ENCODE results near the gene ARHGAP18. TPM values are rescaled to one million over a fixed set of nuclear protein-coding genes. Genes with fewer than 3 reads are reported as not detected.

The ARHGAP18 gene
- total and polyA plus RNA-seq, 3 donors from 2014 or later: 15.8 to 29.8 (median 23.8) TPM

DNA sequence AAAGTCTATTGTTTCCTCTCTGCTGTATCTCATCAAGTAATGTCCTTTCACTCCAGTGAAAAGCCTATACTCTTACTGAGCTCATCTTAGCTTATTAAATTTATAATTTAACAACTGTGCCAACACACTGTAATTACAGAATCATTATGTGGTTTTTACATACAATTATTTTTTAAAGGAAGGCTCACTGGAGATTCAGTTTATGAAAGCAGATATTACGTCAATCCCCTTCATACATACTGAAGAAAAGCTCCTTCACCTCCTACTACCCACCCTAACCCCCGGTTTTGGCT, 28.1 kb downstream of the ARHGAP18 start:
- Histone ChIP-seq H3K36me3 (ENCODE audit: low read depth, missing control alignments) (no peaks in the 10 kb centered on the region), H3K9me3 (no peaks in the 10 kb centered on the region), H3K4me1 (peaks cover 12% of the 10 kb centered on the region), H3K27me3 (no peaks in the 10 kb centered on the region), H3K4me3 (no peak overlapping the region), H3K27ac (peak overlapping the region in 1 of 2 donors; percentile 48)
- DNase-seq: no peak
- TF ChIP-seq, protein P1, sequence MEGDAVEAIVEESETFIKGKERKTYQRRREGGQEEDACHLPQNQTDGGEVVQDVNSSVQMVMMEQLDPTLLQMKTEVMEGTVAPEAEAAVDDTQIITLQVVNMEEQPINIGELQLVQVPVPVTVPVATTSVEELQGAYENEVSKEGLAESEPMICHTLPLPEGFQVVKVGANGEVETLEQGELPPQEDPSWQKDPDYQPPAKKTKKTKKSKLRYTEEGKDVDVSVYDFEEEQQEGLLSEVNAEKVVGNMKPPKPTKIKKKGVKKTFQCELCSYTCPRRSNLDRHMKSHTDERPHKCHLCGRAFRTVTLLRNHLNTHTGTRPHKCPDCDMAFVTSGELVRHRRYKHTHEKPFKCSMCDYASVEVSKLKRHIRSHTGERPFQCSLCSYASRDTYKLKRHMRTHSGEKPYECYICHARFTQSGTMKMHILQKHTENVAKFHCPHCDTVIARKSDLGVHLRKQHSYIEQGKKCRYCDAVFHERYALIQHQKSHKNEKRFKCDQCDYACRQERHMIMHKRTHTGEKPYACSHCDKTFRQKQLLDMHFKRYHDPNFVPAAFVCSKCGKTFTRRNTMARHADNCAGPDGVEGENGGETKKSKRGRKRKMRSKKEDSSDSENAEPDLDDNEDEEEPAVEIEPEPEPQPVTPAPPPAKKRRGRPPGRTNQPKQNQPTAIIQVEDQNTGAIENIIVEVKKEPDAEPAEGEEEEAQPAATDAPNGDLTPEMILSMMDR (IDR thresholded peaks at IDR 0.05): no peak
- no peak for TF ChIP-seq POLR2A (IDR thresholded peaks at IDR 0.05)
- 83 to 91% methylated on average over 2 of the region's 2 CpGs for WGBS, 2 donors
- intact Hi-C loops (cut with DNase I; ENCODE audit: low total_unique reads): no loop called here

DNA sequence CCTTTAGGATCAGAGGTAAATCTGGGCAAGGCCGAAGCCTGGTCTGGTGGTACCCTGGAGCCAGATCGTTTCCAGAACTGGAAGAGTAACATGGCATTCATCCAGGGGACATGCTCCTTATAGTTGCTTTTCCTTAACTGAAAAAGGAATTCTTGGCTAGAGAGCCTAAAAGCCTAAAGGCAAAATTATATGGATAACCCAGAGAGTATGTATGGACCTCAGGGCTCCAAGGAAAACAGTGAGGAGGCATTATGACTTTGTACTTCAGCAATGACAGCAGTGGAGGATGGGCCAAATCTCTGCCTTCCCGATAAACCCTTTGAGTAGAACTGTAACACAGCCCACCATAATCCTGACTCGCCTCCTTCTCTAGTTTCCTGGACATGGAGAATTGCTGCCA, 29.3 kb downstream of the ARHGAP18 start:
- Histone ChIP-seq H3K27me3 (no peaks in the 10 kb centered on the region), H3K4me3 (no peak overlapping the region), H3K4me1 (peaks cover 12% of the 10 kb centered on the region), H3K9me3 (no peaks in the 10 kb centered on the region), H3K36me3 (ENCODE audit: low read depth, missing control alignments) (no peaks in the 10 kb centered on the region), H3K27ac (peak overlapping the region in 1 of 2 donors; percentile 14)
- TF ChIP-seq POLR2A (IDR thresholded peaks at IDR 0.05): no peak
- TF ChIP-seq, protein P1 (IDR thresholded peaks at IDR 0.05): no peak
- 76 to 86% methylated on average over 4 of the region's 4 CpGs for WGBS, 2 donors
- DNase-seq: no peak
- intact Hi-C loops (cut with DNase I; ENCODE audit: low total_unique reads): no loop called here

DNA sequence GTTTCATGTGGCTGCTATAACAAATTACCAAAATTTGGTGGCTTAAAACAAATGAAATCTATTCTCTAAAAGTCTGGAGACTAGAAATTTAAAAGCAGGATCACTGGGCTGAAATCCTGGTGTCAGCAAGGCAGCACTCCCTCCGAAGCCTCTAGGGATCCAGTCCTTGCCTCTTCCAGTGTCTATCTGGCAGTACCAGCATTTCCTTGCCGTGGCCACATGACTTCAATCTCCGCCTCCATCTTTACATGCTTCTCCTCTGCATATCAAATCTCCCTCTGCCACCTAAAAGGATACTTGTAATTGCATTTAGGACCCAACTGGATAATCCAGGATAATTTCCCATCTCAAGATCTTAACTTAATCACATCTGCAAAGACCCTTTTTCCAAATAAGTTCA, 30.2 kb downstream of the ARHGAP18 start:
- Histone ChIP-seq H3K36me3 (ENCODE audit: low read depth, missing control alignments) (no peaks in the 10 kb centered on the region), H3K4me3 (no peak overlapping the region), H3K27ac (peak overlapping the region in 1 of 2 donors; percentile 12), H3K27me3 (no peaks in the 10 kb centered on the region), H3K9me3 (no peaks in the 10 kb centered on the region), H3K4me1 (peaks cover 12% of the 10 kb centered on the region)
- TF ChIP-seq, protein P1 (IDR thresholded peaks at IDR 0.05): no peak
- no peak for TF ChIP-seq POLR2A (IDR thresholded peaks at IDR 0.05)
- intact Hi-C loops (cut with DNase I; ENCODE audit: low total_unique reads): no loop called here
- DNase-seq: no peak
- 82 to 85% methylated on average over 3 of the region's 3 CpGs for WGBS, 2 donors

DNA sequence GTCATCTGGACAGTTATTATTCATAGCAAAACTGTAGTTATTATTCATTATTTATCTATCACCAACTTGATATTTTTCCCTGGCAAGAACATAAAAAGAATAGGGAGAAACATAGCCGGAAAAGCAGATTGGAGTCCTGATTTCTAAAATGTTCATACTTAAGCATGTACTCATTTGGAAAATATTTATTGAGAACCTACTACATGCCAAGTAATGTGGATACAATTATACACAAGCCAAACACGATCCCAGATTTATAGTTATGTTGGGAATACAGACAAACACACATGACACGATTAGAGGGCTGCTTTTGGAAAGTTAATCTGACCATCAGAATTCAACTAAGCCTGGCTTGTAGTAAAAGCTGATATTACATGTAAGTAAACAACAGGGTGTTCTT, 30.7 kb downstream of the ARHGAP18 start:
- no peaks in the 10 kb centered on the region for H3K27me3 ChIP-seq
- peak overlapping the region in 1 of 2 donors; percentile 12 for H3K27ac ChIP-seq
- no peak overlapping the region for H3K4me3 ChIP-seq
- intact Hi-C loops (cut with DNase I; ENCODE audit: low total_unique reads): no loop called here
- H3K9me3 ChIP-seq: no peaks in the 10 kb centered on the region
- no peak for DNase-seq
- TF ChIP-seq POLR2A (IDR thresholded peaks at IDR 0.05): no peak
- TF ChIP-seq, protein P1 (IDR thresholded peaks at IDR 0.05): no peak
- 40 to 65% methylated on average over 3 of the region's 3 CpGs for WGBS, 2 donors
- peaks cover 12% of the 10 kb centered on the region for H3K4me1 ChIP-seq
- no peaks in the 10 kb centered on the region for H3K36me3 ChIP-seq (ENCODE audit: low read depth, missing control alignments)

DNA sequence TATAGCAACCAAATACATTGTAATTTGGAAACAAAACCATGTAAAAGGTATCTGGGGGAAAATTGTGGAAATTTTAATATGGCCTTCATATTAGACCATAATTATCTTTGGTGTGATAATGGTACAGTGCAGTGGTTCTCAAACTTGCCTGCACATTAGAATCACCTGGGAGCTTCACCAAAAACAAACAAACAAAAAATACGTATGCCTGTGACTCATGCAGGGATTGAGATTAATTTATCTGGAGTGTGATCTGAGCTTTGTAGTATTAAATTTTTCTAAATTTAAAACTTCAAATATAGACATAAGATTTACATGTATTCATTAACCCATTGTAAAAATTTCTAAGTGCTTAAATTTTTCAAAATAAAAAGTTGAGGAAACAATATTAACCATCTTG, 31.5 kb downstream of the ARHGAP18 start:
- TF ChIP-seq, protein P1 (IDR thresholded peaks at IDR 0.05): no peak
- no peak for TF ChIP-seq POLR2A (IDR thresholded peaks at IDR 0.05)
- no peaks in the 10 kb centered on the region for H3K9me3 ChIP-seq
- H3K36me3 ChIP-seq (ENCODE audit: low read depth, missing control alignments): no peaks in the 10 kb centered on the region
- H3K4me1 ChIP-seq: peaks cover 13% of the 10 kb centered on the region
- H3K27ac ChIP-seq: no peak overlapping the region
- no peak overlapping the region for H3K4me3 ChIP-seq
- DNase-seq: no peak
- whole genome bisulfite sequencing, 2 donors: 69 to 86% methylated on average over 1 of the region's 1 CpG
- intact Hi-C loops (cut with DNase I; ENCODE audit: low total_unique reads): no loop called here
- no peaks in the 10 kb centered on the region for H3K27me3 ChIP-seq

Measured in testis (tissue), 3 donors.